Measurements from ENCODE around the gene TPO.

DNA sequence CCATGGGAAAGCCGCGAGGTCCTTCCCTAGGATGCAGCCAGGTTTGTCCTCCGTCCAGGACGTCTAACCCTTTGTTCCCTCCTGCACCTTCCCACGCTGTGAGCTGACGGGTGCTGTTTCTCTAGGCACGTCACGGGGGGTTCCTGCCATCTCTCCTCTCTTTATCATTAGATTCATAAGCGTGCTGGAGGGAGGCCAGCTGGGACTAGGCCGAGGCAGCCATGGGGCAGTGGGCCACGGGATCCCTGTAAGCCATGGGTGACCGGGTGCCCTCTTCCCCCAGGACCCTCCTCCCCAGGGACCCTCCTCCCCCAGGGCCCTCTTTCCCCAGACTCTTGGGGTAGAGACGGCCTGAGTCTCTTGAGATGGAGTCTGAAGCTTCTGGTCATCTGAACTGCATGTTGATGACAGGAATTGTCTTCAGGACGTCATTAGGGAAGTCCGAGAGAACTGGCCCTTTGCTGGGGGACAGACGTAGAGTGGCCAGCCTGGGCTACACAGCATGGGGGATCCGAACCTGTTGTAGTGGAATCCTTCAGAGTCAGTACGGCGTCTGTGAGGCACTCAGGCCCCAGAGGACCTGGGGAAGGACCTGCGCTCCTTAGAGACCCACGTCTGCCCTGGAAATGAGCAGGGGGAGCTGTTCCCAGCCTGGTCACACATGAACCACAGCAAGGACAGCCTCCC is 108.1 kb downstream of the TPO start:
- TF ChIP-seq, protein P1, sequence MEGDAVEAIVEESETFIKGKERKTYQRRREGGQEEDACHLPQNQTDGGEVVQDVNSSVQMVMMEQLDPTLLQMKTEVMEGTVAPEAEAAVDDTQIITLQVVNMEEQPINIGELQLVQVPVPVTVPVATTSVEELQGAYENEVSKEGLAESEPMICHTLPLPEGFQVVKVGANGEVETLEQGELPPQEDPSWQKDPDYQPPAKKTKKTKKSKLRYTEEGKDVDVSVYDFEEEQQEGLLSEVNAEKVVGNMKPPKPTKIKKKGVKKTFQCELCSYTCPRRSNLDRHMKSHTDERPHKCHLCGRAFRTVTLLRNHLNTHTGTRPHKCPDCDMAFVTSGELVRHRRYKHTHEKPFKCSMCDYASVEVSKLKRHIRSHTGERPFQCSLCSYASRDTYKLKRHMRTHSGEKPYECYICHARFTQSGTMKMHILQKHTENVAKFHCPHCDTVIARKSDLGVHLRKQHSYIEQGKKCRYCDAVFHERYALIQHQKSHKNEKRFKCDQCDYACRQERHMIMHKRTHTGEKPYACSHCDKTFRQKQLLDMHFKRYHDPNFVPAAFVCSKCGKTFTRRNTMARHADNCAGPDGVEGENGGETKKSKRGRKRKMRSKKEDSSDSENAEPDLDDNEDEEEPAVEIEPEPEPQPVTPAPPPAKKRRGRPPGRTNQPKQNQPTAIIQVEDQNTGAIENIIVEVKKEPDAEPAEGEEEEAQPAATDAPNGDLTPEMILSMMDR (IDR thresholded peaks at IDR 0.05), result no peak
- no peak for TF ChIP-seq POLR2AphosphoS5 (IDR thresholded peaks at IDR 0.05)
